ENCODE measurements around the gene FMN1.
A peak's percentile ranks its signal among the peaks of the same experiment; 100 is the strongest.

FMN1 gene

GRCh38 chr15:33226559-33227181, 32.2 kb upstream of the FMN1 start:
- peak; percentile 60 for TF ChIP-seq CTCF (IDR thresholded peaks at IDR 0.05)

- TF ChIP-seq CTCF (IDR thresholded peaks at IDR 0.05): no peak
These were observed 23.6 kb upstream of the FMN1 start for GRCh38 chr15:33218071-33218491.

- peak; percentile 48 for TF ChIP-seq CTCF (IDR thresholded peaks at IDR 0.05)
These were observed 21.7 kb upstream of the FMN1 start for GRCh38 chr15:33215941-33216872.

- TF ChIP-seq CTCF (IDR thresholded peaks at IDR 0.05): no peak
These were observed 16.8 kb upstream of the FMN1 start for GRCh38 chr15:33211176-33211808.

GRCh38 chr15:33209575-33210481, 15.3 kb upstream of the FMN1 start:
- TF ChIP-seq CTCF (IDR thresholded peaks at IDR 0.05): no peak

GRCh38 chr15:33207646-33208045, 13.1 kb upstream of the FMN1 start:
- no peak for TF ChIP-seq CTCF (IDR thresholded peaks at IDR 0.05)

- no peak for TF ChIP-seq CTCF (IDR thresholded peaks at IDR 0.05)
These were observed 11.9 kb upstream of the FMN1 start for GRCh38 chr15:33206366-33206765.
